SK-N-MC (cell line): ENCODE results near the gene ATP8B1.

ENCODE experiments used
- EZH2 ChIP-seq: fragments of 200-600 bp; sonication (generic); IDR thresholded peaks from one replicate; pipeline ENCODE4 v1.6.1; 2017; ENCODE audit warnings: antibody characterized with exemption
- POLR2AphosphoS5 ChIP-seq: IDR thresholded peaks from 2 replicates; pipeline ENCODE4 v1.6.1; 2012; ENCODE audit warnings: mild to moderate bottlenecking, low read depth, low read length, borderline replicate concordance

DNA sequence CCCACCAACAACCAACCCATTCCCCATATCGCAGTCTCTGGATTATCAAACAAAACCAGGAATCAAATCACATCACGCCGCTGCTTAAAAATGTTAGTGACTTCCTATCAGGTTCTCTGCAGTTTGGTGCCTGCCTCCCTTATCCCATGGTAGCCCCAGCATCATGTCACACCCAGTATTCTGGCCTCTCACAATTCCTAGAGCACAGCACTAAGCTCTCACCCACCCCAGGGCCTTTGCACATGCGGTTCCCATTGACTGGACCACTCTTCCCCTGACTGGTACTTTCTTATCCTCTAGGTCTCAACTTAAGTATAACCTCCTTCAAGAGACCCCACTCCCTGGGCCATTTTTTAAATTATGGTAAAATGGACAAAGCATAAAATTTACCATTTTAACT is 12.8 kb downstream of the ATP8B1 start:
- TF ChIP-seq EZH2 = no peak
- TF ChIP-seq POLR2AphosphoS5 = no peak
